SW 1271 (cell line): Measurements from ENCODE around the gene RALGPS2.

Source experiments
- DNase-seq, 2 experiments: peaks; one replicate each; lab custom pipeline; 2025; lab: John Stamatoyannopoulos, UW

The RALGPS2 gene

GRCh38 chr1:178962853-178963711, 238.0 kb downstream of the RALGPS2 start:
- no peak for DNase-seq

GRCh38 chr1:178964469-178965330, 239.7 kb downstream of the RALGPS2 start:
- no peak for DNase-seq

GRCh38 chr1:178966312-178966711, 241.3 kb downstream of the RALGPS2 start:
- no peak for DNase-seq

- DNase-seq = no peak
Measured at GRCh38 chr1:178969226-178969987, 244.4 kb downstream of the RALGPS2 start.

GRCh38 chr1:178970184-178970583, 245.1 kb downstream of the RALGPS2 start:
- no peak for DNase-seq
